ENCODE results near the gene RAMP2.

Gene RAMP2

GRCh38 chr17:42795061-42795460, 34.0 kb downstream of the RAMP2 start:
- no peak for DNase-seq (ENCODE audit: low spot score)

- DNase-seq (ENCODE audit: low spot score), result no peak
These were observed 34.4 kb downstream of the RAMP2 start for GRCh38 chr17:42795465-42795864.

GRCh38 chr17:42796066-42796758, 35.2 kb downstream of the RAMP2 start:
- no peak for DNase-seq (ENCODE audit: low spot score)

- no peak for DNase-seq (ENCODE audit: low spot score)
These were observed 36.3 kb downstream of the RAMP2 start for GRCh38 chr17:42797067-42798007.

GRCh38 chr17:42798011-42798382, 37.0 kb downstream of the RAMP2 start:
- no peak for DNase-seq (ENCODE audit: low spot score)

GRCh38 chr17:42798383-42799380, 37.7 kb downstream of the RAMP2 start, which contains the start of the genes CNTD1 and COA3:
Gene CNTD1, plus strand, starts transcription at chr17:42798861. Its CDS starts 207 bp downstream, at chr17:42799068.
Gene COA3, minus strand, starts transcription at chr17:42798704. Its CDS starts 23 bp downstream, at chr17:42798681.
- peak; percentile 91 for DNase-seq (ENCODE audit: low spot score)

GRCh38 chr17:42803074-42803883, 42.3 kb downstream of the RAMP2 start:
- no peak for DNase-seq (ENCODE audit: low spot score)

- DNase-seq (ENCODE audit: low spot score), result no peak
These were observed 43.9 kb downstream of the RAMP2 start for GRCh38 chr17:42804918-42805367.

GRCh38 chr17:42806249-42806648, 45.2 kb downstream of the RAMP2 start:
- DNase-seq (ENCODE audit: low spot score), result no peak

- peak; percentile 96 for DNase-seq (ENCODE audit: low spot score)
These were observed 48.2 kb downstream of the RAMP2 start for GRCh38 chr17:42809250-42809649.

Data from AG08395 (cell line).